ENCODE data around the gene DGKH. TPM values are rescaled to one million over a fixed set of nuclear protein-coding genes. Genes with fewer than 3 reads are reported as not detected.

Gene DGKH
- total RNA-seq, 2 experiments from 2014 or later = 12.6 to 13.7 TPM

- no peaks in the 10 kb centered on the region for H3K27me3 Mint-ChIP-seq (ENCODE audit: low read depth)
- H3K36me3 Mint-ChIP-seq (ENCODE audit: low read depth) = no peaks in the 10 kb centered on the region
- H3K27ac Mint-ChIP-seq = no peak overlapping the region
- no peak overlapping the region for H3K4me3 Mint-ChIP-seq
- no peaks in the 10 kb centered on the region for H3K9me3 Mint-ChIP-seq
- intact Hi-C loops (cut with micrococcal nuclease) = loop anchor here (1.0 to 5.0 kb wide), 6 partner anchors 63 to 699 kb away; partner anchors contain the start of gene DGKH
- DNase-seq = no peak
- CTCF ChIA-PET = interaction anchor here (0.7 to 6.5 kb wide), 5 partner anchors 10 to 442 kb away, joined by 3 to 57 read pairs (median 3); no protein-coding TSS in a partner anchor
- peaks cover 7% of the 10 kb centered on the region for H3K4me1 Mint-ChIP-seq (ENCODE audit: low read depth)
Observed at GRCh38 chr13:42109957-42110356, 61.5 kb downstream of the DGKH start.

- peak; percentile 62 for DNase-seq
- intact Hi-C loops (cut with micrococcal nuclease) = loop anchor here (1.0 to 5.0 kb wide), 6 partner anchors 63 to 699 kb away; partner anchors contain the start of gene DGKH
- H3K9me3 Mint-ChIP-seq = no peaks in the 10 kb centered on the region
- CTCF ChIA-PET = interaction anchor here (0.7 to 6.5 kb wide), 6 partner anchors 14 to 452 kb away, joined by 3 to 57 read pairs (median 3); no protein-coding TSS in a partner anchor
- H3K4me3 Mint-ChIP-seq = no peak overlapping the region
- no peaks in the 10 kb centered on the region for H3K36me3 Mint-ChIP-seq (ENCODE audit: low read depth)
- no peak overlapping the region for H3K27ac Mint-ChIP-seq
- H3K4me1 Mint-ChIP-seq (ENCODE audit: low read depth) = peaks cover 7% of the 10 kb centered on the region
- no peaks in the 10 kb centered on the region for H3K27me3 Mint-ChIP-seq (ENCODE audit: low read depth)
Observed at GRCh38 chr13:42110410-42111155, 62.1 kb downstream of the DGKH start.

DNA sequence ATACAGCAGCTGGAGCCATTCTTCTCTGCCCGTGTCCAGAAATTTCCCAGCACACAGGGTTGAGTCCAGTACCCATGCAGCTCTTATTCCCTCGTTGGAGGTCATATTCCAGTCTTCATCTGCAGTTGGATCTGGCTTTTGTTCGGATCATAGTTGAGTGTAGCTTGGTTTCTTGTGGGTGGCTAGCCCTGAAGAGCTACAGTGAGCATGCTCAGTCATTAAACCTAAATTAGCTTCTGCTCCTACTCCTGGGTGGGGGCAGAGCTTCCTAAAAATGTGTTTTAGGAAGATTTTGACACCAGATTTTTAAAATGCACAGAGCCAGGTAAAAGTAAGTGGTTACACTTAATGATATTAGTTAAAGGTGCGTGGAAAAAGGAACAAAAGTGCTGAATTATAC, 64.4 kb downstream of the DGKH start:
- Mint-ChIP-seq H3K4me3 (no peak overlapping the region), H3K9me3 (no peaks in the 10 kb centered on the region), H3K27ac (no peak overlapping the region), H3K36me3 (ENCODE audit: low read depth) (no peaks in the 10 kb centered on the region), H3K4me1 (ENCODE audit: low read depth) (peaks cover 7% of the 10 kb centered on the region), H3K27me3 (ENCODE audit: low read depth) (no peaks in the 10 kb centered on the region)
- intact Hi-C loops (cut with micrococcal nuclease) = loop anchor here (5.0 kb wide), 1 partner anchor 66 kb away; the partner anchor contains the start of gene DGKH
- DNase-seq = no peak
- CTCF ChIA-PET = interaction anchor here (0.6 to 6.5 kb wide), 6 partner anchors 12 to 445 kb away, joined by 3 to 57 read pairs (median 4); no protein-coding TSS in a partner anchor

DNA sequence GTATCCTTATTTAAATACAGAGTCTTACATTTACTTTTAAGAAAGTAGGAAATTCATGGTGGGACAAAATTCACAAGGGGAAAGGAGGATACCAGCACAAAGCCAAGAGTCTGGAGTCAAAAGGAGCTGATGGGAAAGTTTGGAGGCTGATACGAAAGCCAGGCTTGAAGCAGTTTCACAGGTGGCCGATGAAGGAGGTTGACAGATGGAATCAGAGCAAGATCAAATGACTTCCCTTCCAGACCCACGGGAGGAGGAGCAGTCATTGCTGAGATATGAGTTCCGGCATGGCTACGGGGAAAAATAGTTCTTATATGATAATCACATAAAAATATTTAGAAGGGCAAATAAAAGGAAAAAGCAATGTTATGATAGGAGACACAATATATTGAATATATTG, 65.0 kb downstream of the DGKH start:
- H3K4me1 Mint-ChIP-seq (ENCODE audit: low read depth) = peaks cover 7% of the 10 kb centered on the region
- no peak for DNase-seq
- H3K9me3 Mint-ChIP-seq = no peaks in the 10 kb centered on the region
- no peak overlapping the region for H3K27ac Mint-ChIP-seq
- H3K36me3 Mint-ChIP-seq (ENCODE audit: low read depth) = no peaks in the 10 kb centered on the region
- CTCF ChIA-PET = interaction anchor here (0.6 to 6.5 kb wide), 4 partner anchors 208 to 520 kb away, joined by 3 to 57 read pairs (median 4); no protein-coding TSS in a partner anchor
- no peaks in the 10 kb centered on the region for H3K27me3 Mint-ChIP-seq (ENCODE audit: low read depth)
- no peak overlapping the region for H3K4me3 Mint-ChIP-seq
- intact Hi-C loops (cut with micrococcal nuclease) = loop anchor here (5.0 kb wide), 1 partner anchor 66 kb away; the partner anchor contains the start of gene DGKH

GRCh38 chr13:42114278-42114677, 65.8 kb downstream of the DGKH start:
- no peaks in the 10 kb centered on the region for H3K27me3 Mint-ChIP-seq (ENCODE audit: low read depth)
- H3K4me3 Mint-ChIP-seq = no peak overlapping the region
- no peak overlapping the region for H3K27ac Mint-ChIP-seq
- H3K36me3 Mint-ChIP-seq (ENCODE audit: low read depth) = peaks cover 2% of the 10 kb centered on the region
- peaks cover 7% of the 10 kb centered on the region for H3K4me1 Mint-ChIP-seq (ENCODE audit: low read depth)
- intact Hi-C loops (cut with micrococcal nuclease) = loop anchor here (5.0 kb wide), 1 partner anchor 67 kb away; the partner anchor contains the start of gene DGKH
- H3K9me3 Mint-ChIP-seq = no peaks in the 10 kb centered on the region
- no peak for DNase-seq
- CTCF ChIA-PET = interaction anchor here (0.7 to 6.5 kb wide), 2 partner anchors 446 to 521 kb away, joined by 3 to 57 read pairs; no protein-coding TSS in a partner anchor

DNA sequence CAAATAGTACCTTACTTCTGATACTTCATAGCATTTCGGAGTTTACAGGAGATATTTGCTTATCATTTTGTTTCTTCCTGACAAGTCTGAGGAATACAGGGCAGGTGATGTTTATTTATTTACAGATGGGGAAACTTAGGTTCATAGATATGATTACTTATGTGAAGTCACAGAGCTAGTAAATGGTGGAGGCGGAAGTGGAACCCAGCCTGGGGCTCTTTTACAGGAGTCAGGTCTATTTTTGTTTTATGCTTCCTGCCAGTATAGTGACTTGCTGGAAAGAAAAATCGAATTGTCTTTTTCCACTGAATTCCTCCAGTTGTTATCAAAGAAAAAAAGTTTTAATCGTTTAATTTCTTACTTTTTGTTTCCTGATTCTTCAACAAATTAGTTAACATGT, 66.5 kb downstream of the DGKH start:
- intact Hi-C loops (cut with micrococcal nuclease) = loop anchor here (5.0 kb wide), 1 partner anchor 68 kb away; the partner anchor contains the start of gene DGKH
- Mint-ChIP-seq H3K27me3 (ENCODE audit: low read depth) (no peaks in the 10 kb centered on the region), H3K36me3 (ENCODE audit: low read depth) (peaks cover 2% of the 10 kb centered on the region), H3K4me1 (ENCODE audit: low read depth) (peaks cover 9% of the 10 kb centered on the region), H3K9me3 (no peaks in the 10 kb centered on the region), H3K27ac (no peak overlapping the region), H3K4me3 (no peak overlapping the region)
- CTCF ChIA-PET = no interaction called here
- no peak for DNase-seq

DNA sequence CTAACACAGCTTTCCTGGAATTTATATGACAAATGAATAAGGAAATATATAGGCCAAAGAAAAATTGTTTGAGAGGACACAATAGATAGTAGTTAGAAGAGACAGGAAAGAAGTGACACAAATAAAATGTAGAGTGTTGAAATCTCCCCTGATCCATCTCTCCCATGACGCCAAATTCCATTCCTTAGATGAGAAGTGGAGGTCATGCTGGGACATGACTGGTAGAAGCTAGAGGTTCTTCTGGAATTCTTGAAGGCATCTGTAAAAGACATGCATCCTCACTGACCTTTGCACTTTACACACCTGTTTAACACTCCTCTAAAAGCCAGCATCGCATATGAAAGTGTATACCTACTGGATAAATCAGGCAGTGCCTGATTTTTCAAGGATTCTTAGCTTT, 67.8 kb downstream of the DGKH start:
- Mint-ChIP-seq H3K36me3 (ENCODE audit: low read depth) (peaks cover 2% of the 10 kb centered on the region), H3K4me3 (no peak overlapping the region), H3K4me1 (ENCODE audit: low read depth) (peaks cover 3% of the 10 kb centered on the region), H3K27me3 (ENCODE audit: low read depth) (no peaks in the 10 kb centered on the region), H3K27ac (no peak overlapping the region), H3K9me3 (no peaks in the 10 kb centered on the region)
- CTCF ChIA-PET = interaction anchor here (1.0 to 1.2 kb wide), 2 partner anchors 43 to 448 kb away, joined by 3 to 4 read pairs; no protein-coding TSS in a partner anchor
- DNase-seq = no peak
- intact Hi-C loops (cut with micrococcal nuclease) = no loop called here

- Mint-ChIP-seq H3K36me3 (ENCODE audit: low read depth) (peaks cover 5% of the 10 kb centered on the region), H3K27ac (no peak overlapping the region), H3K4me3 (no peak overlapping the region), H3K27me3 (ENCODE audit: low read depth) (no peaks in the 10 kb centered on the region), H3K9me3 (no peaks in the 10 kb centered on the region), H3K4me1 (ENCODE audit: low read depth) (peaks cover 3% of the 10 kb centered on the region)
- CTCF ChIA-PET = interaction anchor here (0.6 to 2.1 kb wide), 2 partner anchors 10 to 760 kb away, joined by 3 to 4 read pairs; no protein-coding TSS in a partner anchor
- intact Hi-C loops (cut with micrococcal nuclease) = no loop called here
- DNase-seq = no peak
Observed at GRCh38 chr13:42119041-42119440, 70.6 kb downstream of the DGKH start.

- no peak for DNase-seq
- H3K36me3 Mint-ChIP-seq (ENCODE audit: low read depth) = peaks cover 5% of the 10 kb centered on the region
- H3K27me3 Mint-ChIP-seq (ENCODE audit: low read depth) = no peaks in the 10 kb centered on the region
- CTCF ChIA-PET = interaction anchor here (2.1 kb wide), 1 partner anchor 11 kb away, joined by 4 read pairs; no protein-coding TSS in a partner anchor
- intact Hi-C loops (cut with micrococcal nuclease) = no loop called here
- H3K9me3 Mint-ChIP-seq = no peaks in the 10 kb centered on the region
- H3K4me3 Mint-ChIP-seq = no peak overlapping the region
- no peak overlapping the region for H3K27ac Mint-ChIP-seq
- H3K4me1 Mint-ChIP-seq (ENCODE audit: low read depth) = peaks cover 3% of the 10 kb centered on the region
Observed at GRCh38 chr13:42119875-42120274, 71.4 kb downstream of the DGKH start.

DNA sequence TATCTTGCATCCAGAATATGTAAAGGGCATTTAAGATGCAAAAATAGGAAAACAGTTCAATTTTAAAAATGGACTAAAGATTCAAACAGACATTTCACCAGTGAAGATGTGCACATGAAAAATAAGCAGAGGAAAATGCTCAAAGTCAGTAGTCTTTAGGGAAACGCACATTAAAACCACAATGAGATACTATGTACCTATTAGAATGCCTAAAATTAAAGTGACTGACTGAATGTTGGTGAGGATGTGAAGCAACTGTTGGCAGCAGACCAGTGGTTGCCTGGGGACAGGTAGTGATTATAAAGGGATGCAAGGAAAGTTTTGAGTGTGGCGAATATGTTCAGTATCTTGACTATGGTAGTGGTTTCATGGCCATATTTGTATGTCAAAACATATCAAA, 75.2 kb downstream of the DGKH start:
- CTCF ChIA-PET = no interaction called here
- Mint-ChIP-seq H3K4me1 (ENCODE audit: low read depth) (peaks cover 3% of the 10 kb centered on the region), H3K4me3 (no peak overlapping the region), H3K27ac (no peak overlapping the region), H3K9me3 (no peaks in the 10 kb centered on the region), H3K27me3 (ENCODE audit: low read depth) (no peaks in the 10 kb centered on the region), H3K36me3 (ENCODE audit: low read depth) (peaks cover 10% of the 10 kb centered on the region)
- intact Hi-C loops (cut with micrococcal nuclease) = no loop called here
- DNase-seq = no peak

DNA sequence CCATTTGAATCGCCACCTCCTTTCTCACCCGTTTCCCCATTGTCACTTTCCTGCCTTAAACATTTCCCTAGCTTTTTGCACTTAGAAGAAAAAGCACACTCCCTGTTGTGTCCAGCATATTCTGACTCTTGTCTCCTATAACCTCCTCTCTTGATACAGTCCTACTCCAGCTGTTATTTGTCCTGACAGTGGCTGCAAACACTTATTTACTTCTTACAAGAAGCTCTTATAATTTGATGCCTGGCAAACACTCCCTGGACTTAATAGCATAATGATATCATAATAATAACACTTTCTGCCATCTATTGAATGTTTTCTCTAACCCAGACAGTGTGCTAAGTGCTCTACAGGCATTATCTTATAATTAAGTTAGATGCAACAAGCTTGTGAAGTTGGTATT, 76.6 kb downstream of the DGKH start:
- CTCF ChIA-PET = interaction anchor here (1.0 to 1.6 kb wide), 2 partner anchors 13 to 14 kb away, joined by 4 to 5 read pairs; no protein-coding TSS in a partner anchor
- Mint-ChIP-seq H3K27me3 (ENCODE audit: low read depth) (no peaks in the 10 kb centered on the region), H3K4me1 (ENCODE audit: low read depth) (no peaks in the 10 kb centered on the region), H3K36me3 (ENCODE audit: low read depth) (peaks cover 9% of the 10 kb centered on the region), H3K4me3 (no peak overlapping the region), H3K9me3 (no peaks in the 10 kb centered on the region), H3K27ac (no peak overlapping the region)
- DNase-seq = no peak
- intact Hi-C loops (cut with micrococcal nuclease) = no loop called here

- no peak for DNase-seq
- intact Hi-C loops (cut with micrococcal nuclease) = no loop called here
- no peaks in the 10 kb centered on the region for H3K4me1 Mint-ChIP-seq (ENCODE audit: low read depth)
- no peak overlapping the region for H3K4me3 Mint-ChIP-seq
- H3K27ac Mint-ChIP-seq = no peak overlapping the region
- CTCF ChIA-PET = no interaction called here
- H3K27me3 Mint-ChIP-seq (ENCODE audit: low read depth) = no peaks in the 10 kb centered on the region
- no peaks in the 10 kb centered on the region for H3K9me3 Mint-ChIP-seq
- peaks cover 6% of the 10 kb centered on the region for H3K36me3 Mint-ChIP-seq (ENCODE audit: low read depth)
Observed at GRCh38 chr13:42127047-42127446, 78.6 kb downstream of the DGKH start.
